IMR-90 (cell line): Measurements from ENCODE around the gene RIPOR3. TPM values are rescaled to one million over a fixed set of nuclear protein-coding genes. Genes with fewer than 3 reads are reported as not detected.

Source experiments
- ATAC-seq: fragments of 200-7000 bp; cut with Tn5 transposase; 2 replicates; pipeline ENCODE4 v1.9.1; 2020; ENCODE audit warnings: low read depth, mild to moderate bottlenecking, moderate library complexity
- BruUV-seq: library from RNA; stranded (reverse); fragments of 400-500 nt; replicated peaks from 2 replicates; lab custom pipeline; 2021; lab: Mats Ljungman, UMichigan
- CTCF ChIA-PET: fragments of 300-600 bp; formaldehyde crosslinking; extraction: SDS; loops from one replicate; lab custom pipeline; 2021; ENCODE audit warnings: antibody characterized with exemption; lab: Yijun Ruan, JAX
- POLR2A ChIA-PET: fragments of 300-600 bp; sonication (Branson Sonifier 250); formaldehyde crosslinking; loops from one replicate; lab custom pipeline; 2022; ENCODE audit warnings: antibody characterized with exemption; ENCODE audit not compliant: unreplicated experiment; lab: Charles Lee
- DNase-seq: peaks from one replicate; pipeline ENCODE4 v3.0.0; 2013
- H2AFZ ChIP-seq: replicated peaks from 2 replicates; pipeline ENCODE3; 2013; ENCODE audit warnings: low read length, mild to moderate bottlenecking; ENCODE audit not compliant: poor library complexity
- H2AK5ac ChIP-seq: 2 replicates; pipeline ENCODE4 v1.6.1; 2013; ENCODE audit warnings: low read depth, low read length, inconsistent platforms
- H2AK9ac ChIP-seq: replicated peaks from 2 replicates; pipeline ENCODE3; 2013; ENCODE audit warnings: mild to moderate bottlenecking, low read depth, low read length, moderate library complexity; ENCODE audit not compliant: poor library complexity
- H2BK120ac ChIP-seq: 2 replicates; pipeline ENCODE4 v1.6.1; 2013; ENCODE audit warnings: low read depth, low read length, inconsistent platforms
- H2BK15ac ChIP-seq: 3 replicates; pipeline ENCODE4 v1.6.1; 2013; ENCODE audit warnings: low read depth, low read length, inconsistent platforms
- H2BK20ac ChIP-seq: 2 replicates; pipeline ENCODE4 v1.6.1; 2013; ENCODE audit warnings: low read depth, mild to moderate bottlenecking, inconsistent platforms, low read length, moderate library complexity
- H2BK5ac ChIP-seq: 2 replicates; pipeline ENCODE4 v1.6.1; 2013; ENCODE audit warnings: mild to moderate bottlenecking, low read depth, low read length, inconsistent platforms; ENCODE audit not compliant: poor library complexity, severe bottlenecking
- H3K14ac ChIP-seq: replicated peaks from 2 replicates; pipeline ENCODE4 v1.6.1; 2013; ENCODE audit warnings: low read depth, low read length, inconsistent platforms
- H3K18ac ChIP-seq: 2 replicates; pipeline ENCODE4 v1.6.1; 2013; ENCODE audit warnings: low read depth, low read length, control low read depth
- H3K23ac ChIP-seq: 2 replicates; pipeline ENCODE4 v1.6.1; 2013; ENCODE audit warnings: low read depth, low read length, inconsistent platforms
- H3K27ac ChIP-seq: 2 replicates; pipeline ENCODE4 v1.5.1; 2013; ENCODE audit warnings: mild to moderate bottlenecking, control low read depth, low read length; ENCODE audit not compliant: insufficient read depth
- H3K27me3 ChIP-seq: 2 replicates; pipeline ENCODE4 v1.6.1; 2013; ENCODE audit warnings: low read length; ENCODE audit not compliant: control insufficient read depth, insufficient read depth
- H3K36me3 ChIP-seq: 2 replicates; pipeline ENCODE4 v1.6.1; 2013; ENCODE audit warnings: low read length, mixed read lengths; ENCODE audit not compliant: control insufficient read depth, insufficient read depth
- H3K4ac ChIP-seq: 2 replicates; pipeline ENCODE4 v1.6.1; 2013; ENCODE audit warnings: low read depth, low read length, inconsistent platforms
- H3K4me1 ChIP-seq: 2 replicates; pipeline ENCODE4 v1.6.1; 2013; ENCODE audit warnings: low read length, mixed read lengths; ENCODE audit not compliant: control insufficient read depth, insufficient read depth
- H3K4me2 ChIP-seq: 2 replicates; pipeline ENCODE4 v1.6.1; 2013; ENCODE audit warnings: low read depth, mild to moderate bottlenecking, control low read depth, low read length, moderate library complexity
- H3K4me3 ChIP-seq: 2 replicates; pipeline ENCODE4 v1.5.1; 2013; ENCODE audit warnings: low read depth, mild to moderate bottlenecking, control low read depth, low read length, moderate library complexity; ENCODE audit not compliant: insufficient read depth
- H3K56ac ChIP-seq: 2 replicates; pipeline ENCODE4 v1.6.1; 2013; ENCODE audit warnings: low read length, inconsistent platforms; ENCODE audit not compliant: insufficient read depth; ENCODE audit errors: extremely low read depth
- H3K79me1 ChIP-seq, 2 experiments: 2 replicates each; pipeline ENCODE4 v1.6.1; 2013; ENCODE audit warnings: low read length in 2 of 2, inconsistent platforms in 1 of 2, low read depth in 1 of 2
- H3K9ac ChIP-seq: 2 replicates; pipeline ENCODE4 v1.6.1; 2013; ENCODE audit warnings: low read depth, low read length, control low read depth
- H3K9me1 ChIP-seq: 2 replicates; pipeline ENCODE4 v1.6.1; 2013; ENCODE audit warnings: low read length, inconsistent platforms; ENCODE audit not compliant: insufficient read depth
- H3K9me3 ChIP-seq: 2 replicates; pipeline ENCODE4 v1.6.1; 2013; ENCODE audit warnings: low read length; ENCODE audit not compliant: control insufficient read depth, insufficient read depth
- H4K20me1 ChIP-seq: 2 replicates; pipeline ENCODE4 v1.6.1; 2013; ENCODE audit warnings: low read length, inconsistent platforms; ENCODE audit not compliant: insufficient read depth
- H4K5ac ChIP-seq: 2 replicates; pipeline ENCODE4 v1.6.1; 2013; ENCODE audit warnings: mild to moderate bottlenecking, low read depth, low read length, control low read depth
- H4K8ac ChIP-seq, 2 experiments: 2 replicates each; pipeline ENCODE4 v1.6.1; 2013; ENCODE audit warnings: low read depth in 2 of 2, low read length in 2 of 2, control low read depth in 1 of 2, inconsistent platforms in 1 of 2
- H4K91ac ChIP-seq: 2 replicates; pipeline ENCODE4 v1.6.1; 2013; ENCODE audit warnings: low read depth, low read length, inconsistent platforms; ENCODE audit not compliant: insufficient read depth
- MAFK ChIP-seq: IDR thresholded peaks from 2 replicates; pipeline ENCODE4 v1.6.1; 2012; ENCODE audit warnings: low read depth, low read length, improper control_type of control experiment
- NFE2L2 ChIP-seq: fragments of 150-350 bp; IDR thresholded peaks from 2 replicates; pipeline ENCODE4 v1.6.1; 2016; ENCODE audit warnings: low read depth, mild to moderate bottlenecking, low read length
- RAD21 ChIP-seq: IDR thresholded peaks from 2 replicates; pipeline ENCODE4 v1.6.1; 2012; ENCODE audit warnings: low read length, improper control_type of control experiment
- WGBS, 2 experiments: methylation state at CpG; one replicate each; pipeline versions ENCODE4 v1.1.5 to v1.1.7; 2013; ENCODE audit warnings: missing lambda C conversion rate in 2 of 2; ENCODE audit not compliant: insufficient read length in 1 of 2; ENCODE audit errors: extremely low coverage in 2 of 2; 5-methylcytosine and 5-hydroxymethylcytosine counted together
- dilution Hi-C: fragments of 300-500 bp; cut with HindIII; formaldehyde crosslinking; loops from one replicate; pipeline ENCODE4 v1.14.3; 2018; ENCODE audit warnings: low sequenced_read_pairs; ENCODE audit not compliant: unreplicated experiment
- in situ Hi-C: fragments of 300-500 bp; cut with MboI; formaldehyde crosslinking; loops from 3 replicates; pipeline ENCODE4 v1.14.3; 2019; ENCODE audit warnings: low sequenced_read_pairs, inconsistent platforms, mixed read lengths
- intact Hi-C: fragments of 100-400 bp; cut with micrococcal nuclease; formaldehyde crosslinking; loops from 2 replicates; pipeline ENCODE4 v1.10.0; 2022
- polyA plus RNA-seq, 3 experiments: library from polyadenylated mRNA; depleted of rRNA; stranded (reverse); fragments of >200 nt; gene quantifications; 2 replicates each; pipeline ENCODE4 v1.2.3, GENCODE V29; 2012; ENCODE audit warnings: low replicate concordance in 1 of 3
- total RNA-seq: library from RNA; depleted of rRNA; stranded (reverse); fragments of >200 nt; gene quantifications from 2 replicates; pipeline ENCODE4 v1.2.3, GENCODE V29; 2012

RIPOR3 gene
- total and polyA plus RNA-seq, 2 of the 4 experiments (the other 2 are of a cell fraction) = 0.54 to 1.7 TPM

- Histone ChIP-seq H2BK20ac (no peak overlapping the region), H3K14ac (no peak overlapping the region), H3K9me1 (peaks cover 10% of the 10 kb centered on the region; the same call in 1 of the 2 replicates), H2BK5ac (no peak overlapping the region), H2AFZ (no peak overlapping the region), H3K79me1 (no peaks in the 10 kb centered on the region; a peak in 1 of 4 replicates), H3K9me3 (peaks cover 12% of the 10 kb centered on the region), H3K4me1 (peaks cover 5% of the 10 kb centered on the region; the same call in 1 of the 2 replicates), H2BK120ac (no peak overlapping the region; the same call in 1 of the 2 replicates), H2BK15ac (no peak overlapping the region), H4K5ac (no peak overlapping the region), H3K27ac (no peak overlapping the region), H3K36me3 (peaks cover 20% of the 10 kb centered on the region), H4K91ac (no peak overlapping the region), H3K4me3 (no peak overlapping the region), H3K4ac (no peak overlapping the region), H3K27me3 (no peaks in the 10 kb centered on the region), H3K9ac (no peak overlapping the region), H3K56ac (no peak overlapping the region), H2AK5ac (no peak overlapping the region), H3K23ac (no peak overlapping the region), H4K20me1 (no peaks in the 10 kb centered on the region), H3K4me2 (no peak overlapping the region), H2AK9ac (no peak overlapping the region), H4K8ac (no peak overlapping the region), H3K18ac (no peak overlapping the region)
- in situ Hi-C loops (no loop called here), intact Hi-C loops (no loop called here), dilution Hi-C loops (no loop called here)
- 0 out of 2 replicates have a peak, but pooled peaks have one; percentile 10 for TF ChIP-seq MAFK
- peak; percentile 90 for TF ChIP-seq NFE2L2
- TF ChIP-seq RAD21 = no peak
- ATAC-seq (no peak), DNase-seq (no peak)
- 80% methylated on average over 1 of the region's 5 CpGs; no CpG with 5 or more reads in 1 of the 2 experiments for WGBS, 2 experiments
- ChIA-PET POLR2A (no interaction called here), CTCF (interaction anchor here (0.7 kb wide), 1 partner anchor 78 kb away, joined by 3 read pairs; no protein-coding TSS in a partner anchor)
- no TSS peak for BruUV-seq
These were observed 74.3 kb downstream of the RIPOR3 start for GRCh38 chr20:50617022-50617421.
